K562 (cell line): ENCODE data around the gene DNAAF9. TPM values are rescaled to one million over a fixed set of nuclear protein-coding genes. Genes with fewer than 3 reads are reported as not detected.

Experiments used
- CAMTA2 ChIP-seq: fragments of 250-450 bp; sonication (Bioruptor Pico); conservative IDR thresholded peaks from 2 replicates; pipeline ENCODE4 v1.5.1; 2022
- CSDE1 ChIP-seq, 2 experiments: fragments of 450-650 bp; IDR thresholded peaks; 2 replicates each; pipeline ENCODE4 v1.6.1; 2016; ENCODE audit warnings: mild to moderate bottlenecking in 1 of 2
- ESRRA ChIP-seq: fragments of 450-650 bp; IDR thresholded peaks from 2 replicates; pipeline ENCODE4 v1.6.1; 2014; ENCODE audit warnings: low read depth, mild to moderate bottlenecking, moderate library complexity, borderline replicate concordance
- LCOR ChIP-seq: sonication (generic); formaldehyde crosslinking; IDR thresholded peaks from 2 replicates; pipeline ENCODE4 v1.8.0; 2022; ENCODE audit warnings: mild to moderate bottlenecking, missing genetic modification reagents
- POLR2AphosphoS5 ChIP-seq: IDR thresholded peaks from 2 replicates; pipeline ENCODE4 v1.6.1; 2011; ENCODE audit warnings: mild to moderate bottlenecking, low read depth, low read length, moderate library complexity; ENCODE audit not compliant: control insufficient read depth, insufficient read depth
- POLR2G ChIP-seq: fragments of 200-400 bp; formaldehyde crosslinking; IDR thresholded peaks from 2 replicates; pipeline ENCODE4 v1.6.1; 2017; ENCODE audit warnings: low read depth, mild to moderate bottlenecking, antibody characterized with exemption, low read length, moderate library complexity
- SREBF1 ChIP-seq: fragments of 150-350 bp; IDR thresholded peaks from 2 replicates; pipeline ENCODE4 v1.6.1; 2014; ENCODE audit warnings: antibody characterized with exemption, low read depth, low read length, borderline replicate concordance
- YY1 ChIP-seq, 3 experiments: IDR thresholded peaks; 2 replicates each; pipeline ENCODE4 v1.6.1; 2011; ENCODE audit warnings: low read length in 2 of 3, mild to moderate bottlenecking in 2 of 3, moderate library complexity in 2 of 3, borderline replicate concordance in 1 of 3, control low read depth in 1 of 3, low read depth in 1 of 3; ENCODE audit not compliant: insufficient read depth in 3 of 3, insufficient replicate concordance in 2 of 3, control insufficient read depth in 1 of 3, insufficient read length in 1 of 3; ENCODE audit errors: extremely low read depth in 1 of 3
- ZNF217 ChIP-seq: sonication (generic); formaldehyde crosslinking; IDR thresholded peaks from 2 replicates; pipeline ENCODE4 v1.8.0; 2022; ENCODE audit warnings: mild to moderate bottlenecking, missing genetic modification reagents
- ZNF24 ChIP-seq: fragments of 450-650 bp; IDR thresholded peaks from 2 replicates; pipeline ENCODE4 v1.6.1; 2016
- polyA plus RNA-seq, 8 experiments: library from polyadenylated mRNA; depleted of rRNA in 4 of 8; stranded (reverse) in 5 of 8; unstranded in 3 of 8; fragments of >200 nt; fragmentation: Nextera tagmentation in 2 of 8; fragmentation: Illumina TruSeq in 1 of 8; extraction: Ambion mirVana in 2 of 8; extraction: Trizol in 1 of 8; gene quantifications; 2 replicates each; pipeline versions ENCODE4 v1.2.1 to v1.2.3, GENCODE V29; 2011 to 2014; ENCODE audit warnings: inconsistent platforms in 1 of 8, missing spikeins in 1 of 8
- total RNA-seq, 7 experiments: library from RNA; depleted of rRNA in 6 of 7; stranded (reverse); fragments of >200 nt in 6 of 7; fragmentation: Illumina TruSeq in 2 of 7; extraction: Trizol in 2 of 7; gene quantifications; 2 replicates each; pipeline versions ENCODE4 v1.2.1 to v1.2.3, GENCODE V29; 2011 to 2021; ENCODE audit warnings: low replicate concordance in 1 of 7
- TF ChIP-seq, protein P1 (sequence below): fragments of 150-350 bp; conservative IDR thresholded peaks from 2 replicates; pipeline ENCODE4 v1.6.1; 2014; ENCODE audit warnings: low read length
- TF ChIP-seq, protein P2 (sequence below): fragments of 250-450 bp; sonication (Bioruptor Pico); IDR thresholded peaks from 2 replicates; pipeline ENCODE4 v1.4.0; 2020
- TF ChIP-seq, protein P3 (sequence below): fragments of 250-450 bp; sonication (Bioruptor Pico); IDR thresholded peaks from 2 replicates; pipeline ENCODE4 v1.5.0; 2021; ENCODE audit warnings: mild to moderate bottlenecking, moderate library complexity
- TF ChIP-seq, protein P4 (sequence below): fragments of 250-450 bp; sonication (Bioruptor Pico); IDR thresholded peaks from 2 replicates; pipeline ENCODE4 v1.9.0; 2021; ENCODE audit warnings: mild to moderate bottlenecking
- TF ChIP-seq, protein P5 (sequence below): fragments of 200-800 bp; sonication (Bioruptor generic); IDR thresholded peaks from 2 replicates; pipeline ENCODE4 v1.6.1; 2017; ENCODE audit warnings: missing genetic modification characterization, missing compliant biosample characterization
- TF ChIP-seq, protein P6 (sequence below): fragments of 450-650 bp; IDR thresholded peaks from 2 replicates; pipeline ENCODE4 v1.6.1; 2014; ENCODE audit warnings: low read depth, mild to moderate bottlenecking, moderate library complexity, borderline replicate concordance

Gene DNAAF9
- total and polyA plus RNA-seq, 9 of the 15 experiments (the other 6 are each of a cell fraction or from before 2014, with no cell fraction given) = 0.42 to 2.9 (median 1.9) TPM

DNA sequence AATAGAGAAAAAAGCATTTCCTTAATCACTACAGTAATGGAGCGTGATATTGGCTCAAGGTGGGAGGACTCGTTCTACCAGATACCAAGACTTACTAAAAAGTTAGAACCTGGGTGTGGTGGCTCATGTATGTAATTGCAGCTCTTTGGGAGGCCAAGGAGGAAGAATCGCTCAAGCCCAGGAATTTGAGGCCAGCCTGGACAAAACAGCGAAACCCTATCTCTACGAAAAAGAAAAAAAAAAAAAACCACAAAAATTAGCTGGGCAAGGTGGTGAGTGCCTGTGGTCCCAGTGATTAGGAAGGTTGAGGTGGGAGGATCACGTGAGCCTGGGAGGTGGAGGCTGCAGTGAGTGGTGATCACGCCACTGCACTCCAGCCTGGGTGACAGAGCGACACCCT lies 39.3 kb upstream of the DNAAF9 start (continued):
- TF ChIP-seq, protein P1, sequence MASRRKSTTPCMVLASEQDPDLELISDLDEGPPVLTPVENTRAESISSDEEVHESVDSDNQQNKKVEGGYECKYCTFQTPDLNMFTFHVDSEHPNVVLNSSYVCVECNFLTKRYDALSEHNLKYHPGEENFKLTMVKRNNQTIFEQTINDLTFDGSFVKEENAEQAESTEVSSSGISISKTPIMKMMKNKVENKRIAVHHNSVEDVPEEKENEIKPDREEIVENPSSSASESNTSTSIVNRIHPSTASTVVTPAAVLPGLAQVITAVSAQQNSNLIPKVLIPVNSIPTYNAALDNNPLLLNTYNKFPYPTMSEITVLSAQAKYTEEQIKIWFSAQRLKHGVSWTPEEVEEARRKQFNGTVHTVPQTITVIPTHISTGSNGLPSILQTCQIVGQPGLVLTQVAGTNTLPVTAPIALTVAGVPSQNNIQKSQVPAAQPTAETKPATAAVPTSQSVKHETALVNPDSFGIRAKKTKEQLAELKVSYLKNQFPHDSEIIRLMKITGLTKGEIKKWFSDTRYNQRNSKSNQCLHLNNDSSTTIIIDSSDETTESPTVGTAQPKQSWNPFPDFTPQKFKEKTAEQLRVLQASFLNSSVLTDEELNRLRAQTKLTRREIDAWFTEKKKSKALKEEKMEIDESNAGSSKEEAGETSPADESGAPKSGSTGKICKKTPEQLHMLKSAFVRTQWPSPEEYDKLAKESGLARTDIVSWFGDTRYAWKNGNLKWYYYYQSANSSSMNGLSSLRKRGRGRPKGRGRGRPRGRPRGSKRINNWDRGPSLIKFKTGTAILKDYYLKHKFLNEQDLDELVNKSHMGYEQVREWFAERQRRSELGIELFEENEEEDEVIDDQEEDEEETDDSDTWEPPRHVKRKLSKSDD = no peak
- peak; percentile 66; the same call in 1 of the 2 replicates for TF ChIP-seq POLR2AphosphoS5
- TF ChIP-seq, protein P2, sequence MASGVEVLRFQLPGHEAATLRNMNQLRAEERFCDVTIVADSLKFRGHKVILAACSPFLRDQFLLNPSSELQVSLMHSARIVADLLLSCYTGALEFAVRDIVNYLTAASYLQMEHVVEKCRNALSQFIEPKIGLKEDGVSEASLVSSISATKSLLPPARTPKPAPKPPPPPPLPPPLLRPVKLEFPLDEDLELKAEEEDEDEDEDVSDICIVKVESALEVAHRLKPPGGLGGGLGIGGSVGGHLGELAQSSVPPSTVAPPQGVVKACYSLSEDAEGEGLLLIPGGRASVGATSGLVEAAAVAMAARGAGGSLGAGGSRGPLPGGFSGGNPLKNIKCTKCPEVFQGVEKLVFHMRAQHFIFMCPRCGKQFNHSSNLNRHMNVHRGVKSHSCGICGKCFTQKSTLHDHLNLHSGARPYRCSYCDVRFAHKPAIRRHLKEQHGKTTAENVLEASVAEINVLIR (CRISPR knock-in tag) = no peak
- TF ChIP-seq, protein P3, sequence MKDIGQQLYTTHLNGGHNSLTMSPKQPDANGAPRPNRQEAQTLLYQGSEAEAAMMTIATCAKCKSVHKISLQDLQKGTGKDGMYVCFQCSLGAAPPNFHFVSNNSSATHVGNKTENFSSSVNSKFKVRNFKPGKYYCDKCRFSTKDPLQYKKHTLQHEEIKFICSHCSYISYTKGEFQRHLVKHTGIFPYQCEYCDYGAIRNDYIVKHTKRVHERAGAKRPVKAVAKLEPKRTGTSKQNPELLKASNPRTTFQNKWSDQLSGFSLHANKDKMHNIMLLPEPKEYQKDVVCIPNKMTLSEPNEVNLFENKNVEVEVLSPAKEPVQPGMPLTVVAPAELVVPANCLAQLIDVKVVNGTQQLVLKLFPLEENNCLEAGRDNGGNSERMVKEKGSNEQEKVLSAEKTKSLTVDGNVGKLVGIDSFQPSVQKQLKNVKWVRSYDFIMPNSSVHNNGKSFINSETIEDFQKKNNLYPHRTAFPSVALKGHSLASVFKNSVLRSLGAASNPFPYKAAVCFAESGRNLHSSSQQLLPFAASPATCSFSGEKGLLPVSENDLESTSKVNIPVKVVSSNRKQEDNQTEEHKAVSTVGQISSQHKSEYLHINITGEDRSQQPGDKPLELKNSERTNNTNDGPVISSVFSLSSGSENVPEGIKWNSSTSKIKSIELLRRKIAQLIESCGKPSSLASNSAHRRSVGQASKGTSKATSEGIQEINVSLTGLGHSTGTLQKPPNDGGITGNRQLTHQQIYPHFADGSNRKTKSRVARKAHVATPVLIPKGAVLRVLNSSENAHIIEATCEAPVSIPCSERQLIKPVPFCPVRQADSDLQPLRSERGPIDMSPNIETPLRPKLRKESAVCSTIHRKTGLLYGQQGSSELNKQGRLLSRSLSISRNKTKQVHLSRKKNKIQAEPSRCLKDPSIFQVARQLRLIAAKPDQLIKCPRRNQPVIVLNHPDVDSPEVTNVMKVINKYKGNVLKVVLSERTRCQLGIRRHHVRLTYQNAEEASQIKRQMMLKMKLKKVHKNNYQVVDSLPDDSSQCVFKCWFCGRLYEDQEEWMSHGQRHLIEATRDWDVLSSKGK (CRISPR knock-in tag) = no peak
- no peak for TF ChIP-seq YY1 (IDR thresholded peaks at IDR 0.05; ENCODE audit: borderline replicate concordance in 1 of 3, control insufficient read depth in 1 of 3, extremely low read depth in 1 of 3, insufficient read depth in 3 of 3, insufficient read length in 1 of 3, insufficient replicate concordance in 2 of 3, low read depth in 1 of 3, low read length in 2 of 3)
- no peak for TF ChIP-seq LCOR (CRISPR knock-in tag)
- no peak for TF ChIP-seq ZNF24
- TF ChIP-seq CAMTA2 (CRISPR knock-in tag) = no peak
- TF ChIP-seq, protein P4, sequence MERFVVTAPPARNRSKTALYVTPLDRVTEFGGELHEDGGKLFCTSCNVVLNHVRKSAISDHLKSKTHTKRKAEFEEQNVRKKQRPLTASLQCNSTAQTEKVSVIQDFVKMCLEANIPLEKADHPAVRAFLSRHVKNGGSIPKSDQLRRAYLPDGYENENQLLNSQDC (CRISPR knock-in tag) = no peak
- TF ChIP-seq POLR2G = no peak
- TF ChIP-seq CSDE1 (IDR thresholded peaks at IDR 0.05) = no peak
- TF ChIP-seq ZNF217 (CRISPR knock-in tag) = no peak
- TF ChIP-seq SREBF1 = no peak
- TF ChIP-seq ESRRA = peak; percentile 75; the same call in 1 of the 2 replicates
- TF ChIP-seq, protein P5, sequence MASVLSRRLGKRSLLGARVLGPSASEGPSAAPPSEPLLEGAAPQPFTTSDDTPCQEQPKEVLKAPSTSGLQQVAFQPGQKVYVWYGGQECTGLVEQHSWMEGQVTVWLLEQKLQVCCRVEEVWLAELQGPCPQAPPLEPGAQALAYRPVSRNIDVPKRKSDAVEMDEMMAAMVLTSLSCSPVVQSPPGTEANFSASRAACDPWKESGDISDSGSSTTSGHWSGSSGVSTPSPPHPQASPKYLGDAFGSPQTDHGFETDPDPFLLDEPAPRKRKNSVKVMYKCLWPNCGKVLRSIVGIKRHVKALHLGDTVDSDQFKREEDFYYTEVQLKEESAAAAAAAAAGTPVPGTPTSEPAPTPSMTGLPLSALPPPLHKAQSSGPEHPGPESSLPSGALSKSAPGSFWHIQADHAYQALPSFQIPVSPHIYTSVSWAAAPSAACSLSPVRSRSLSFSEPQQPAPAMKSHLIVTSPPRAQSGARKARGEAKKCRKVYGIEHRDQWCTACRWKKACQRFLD (CRISPR knock-in tag) = peak; percentile 53; the same call in 1 of the 2 replicates
- TF ChIP-seq, protein P6, sequence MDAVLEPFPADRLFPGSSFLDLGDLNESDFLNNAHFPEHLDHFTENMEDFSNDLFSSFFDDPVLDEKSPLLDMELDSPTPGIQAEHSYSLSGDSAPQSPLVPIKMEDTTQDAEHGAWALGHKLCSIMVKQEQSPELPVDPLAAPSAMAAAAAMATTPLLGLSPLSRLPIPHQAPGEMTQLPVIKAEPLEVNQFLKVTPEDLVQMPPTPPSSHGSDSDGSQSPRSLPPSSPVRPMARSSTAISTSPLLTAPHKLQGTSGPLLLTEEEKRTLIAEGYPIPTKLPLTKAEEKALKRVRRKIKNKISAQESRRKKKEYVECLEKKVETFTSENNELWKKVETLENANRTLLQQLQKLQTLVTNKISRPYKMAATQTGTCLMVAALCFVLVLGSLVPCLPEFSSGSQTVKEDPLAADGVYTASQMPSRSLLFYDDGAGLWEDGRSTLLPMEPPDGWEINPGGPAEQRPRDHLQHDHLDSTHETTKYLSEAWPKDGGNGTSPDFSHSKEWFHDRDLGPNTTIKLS = no peak
